GM03348 (cell line): ENCODE data around the gene CX3CL1.

Experiments used
- DNase-seq: peaks from one replicate; pipeline ENCODE4 v3.0.0; 2012; ENCODE audit warnings: low spot score

The CX3CL1 gene

GRCh38 chr16:57405097-57405496 lies 32.8 kb downstream of the CX3CL1 start:
- DNase-seq, result no peak

- DNase-seq, result no peak
Measured at GRCh38 chr16:57406881-57407280, 34.6 kb downstream of the CX3CL1 start.

- DNase-seq, result no peak
Measured at GRCh38 chr16:57407521-57408353, 35.4 kb downstream of the CX3CL1 start.

GRCh38 chr16:57409065-57409464 lies 36.8 kb downstream of the CX3CL1 start:
- DNase-seq, result no peak

- DNase-seq, result no peak
Measured at GRCh38 chr16:57409870-57410587, 37.7 kb downstream of the CX3CL1 start.

- no peak for DNase-seq
Measured at GRCh38 chr16:57411362-57411976, 39.2 kb downstream of the CX3CL1 start.

- DNase-seq, result no peak
Measured at GRCh38 chr16:57412584-57412983, 40.3 kb downstream of the CX3CL1 start.

- no peak for DNase-seq
Measured at GRCh38 chr16:57413301-57413730, 41.0 kb downstream of the CX3CL1 start.

GRCh38 chr16:57413733-57414132 lies 41.4 kb downstream of the CX3CL1 start:
- DNase-seq, result no peak

- no peak for DNase-seq
Measured at GRCh38 chr16:57416084-57416483, 43.8 kb downstream of the CX3CL1 start.

GRCh38 chr16:57419506-57419905 lies 47.2 kb downstream of the CX3CL1 start:
- DNase-seq, result no peak

- DNase-seq, result peak; percentile 67
Measured at GRCh38 chr16:57422026-57422944, 50.0 kb downstream of the CX3CL1 start.

- no peak for DNase-seq
Measured at GRCh38 chr16:57423152-57423551, 50.9 kb downstream of the CX3CL1 start.

- no peak for DNase-seq
Measured at GRCh38 chr16:57424583-57424982, 52.3 kb downstream of the CX3CL1 start.

GRCh38 chr16:57426356-57426755 lies 54.1 kb downstream of the CX3CL1 start:
- no peak for DNase-seq

- no peak for DNase-seq
Measured at GRCh38 chr16:57427307-57427706, 55.0 kb downstream of the CX3CL1 start.

GRCh38 chr16:57427824-57428223 lies 55.5 kb downstream of the CX3CL1 start:
- DNase-seq, result no peak

- no peak for DNase-seq
Measured at GRCh38 chr16:57430955-57431354, 58.7 kb downstream of the CX3CL1 start.

GRCh38 chr16:57432505-57432904 lies 60.2 kb downstream of the CX3CL1 start:
- no peak for DNase-seq

- no peak for DNase-seq
Measured at GRCh38 chr16:57432989-57433388, 60.7 kb downstream of the CX3CL1 start.

GRCh38 chr16:57434003-57434402 lies 61.7 kb downstream of the CX3CL1 start:
- DNase-seq, result no peak
